ENCODE data around the gene CEP68.

DNA sequence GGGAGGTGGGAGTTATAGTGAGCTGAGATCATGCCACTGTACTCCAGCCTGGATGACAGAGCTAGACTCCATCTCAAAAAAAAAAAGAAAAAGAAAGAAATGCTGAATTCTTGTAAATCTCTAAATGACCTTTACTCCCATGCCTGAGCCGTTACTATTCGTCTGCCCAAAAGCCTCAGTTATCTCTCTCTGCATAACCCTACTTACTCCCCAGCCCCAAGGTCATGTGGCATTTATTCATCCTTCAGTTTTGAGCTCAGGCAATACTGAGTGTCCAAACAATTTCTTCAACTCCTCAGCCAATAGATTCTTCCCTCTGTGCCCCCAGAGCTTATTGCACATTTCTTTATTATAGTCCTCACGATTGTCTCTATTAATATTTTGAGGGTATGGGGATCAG is 44.9 kb downstream of the CEP68 start:
- TF ChIP-seq CTCF (IDR thresholded peaks at IDR 0.05) (no peak), POLR2AphosphoS5 (IDR thresholded peaks at IDR 0.05; ENCODE audit: insufficient read depth in 1 of 2, low read depth in 1 of 2) (no peak)
